SJCRH30 (cell line): ENCODE data around the gene WDR36. TPM values are rescaled to one million over a fixed set of nuclear protein-coding genes. Genes with fewer than 3 reads are reported as not detected.
"Not testable (repeated sequence)": the region's sequence is repeated elsewhere in the genome, so short reads cannot be mapped to it uniquely, and the experiment has no call there.

ENCODE experiments used
- DNase-seq, 2 experiments: peaks; one replicate each; pipeline ENCODE4 v3.0.0-alpha.2; 2015 to 2020
- H3K27ac ChIP-seq: fragments of 250-450 bp; sonication (Bioruptor Pico); 2 replicates; pipeline ENCODE4 v1.5.1; 2020; ENCODE audit warnings: mild to moderate bottlenecking, moderate library complexity
- H3K27me3 ChIP-seq: fragments of 250-450 bp; sonication (Bioruptor Pico); 2 replicates; pipeline ENCODE4 v1.5.1; 2020; ENCODE audit warnings: mild to moderate bottlenecking, moderate library complexity
- H3K36me3 ChIP-seq: fragments of 250-450 bp; sonication (Bioruptor Pico); 2 replicates; pipeline ENCODE4 v1.5.1; 2020; ENCODE audit warnings: mild to moderate bottlenecking, moderate library complexity
- H3K4me1 ChIP-seq: fragments of 250-450 bp; sonication (Bioruptor Pico); 2 replicates; pipeline ENCODE4 v1.5.1; 2020; ENCODE audit warnings: mild to moderate bottlenecking, moderate library complexity
- H3K4me3 ChIP-seq: fragments of 250-450 bp; sonication (Bioruptor Pico); 2 replicates; pipeline ENCODE4 v1.5.1; 2020; ENCODE audit warnings: mild to moderate bottlenecking, moderate library complexity
- H3K9me3 ChIP-seq: fragments of 250-450 bp; sonication (Bioruptor Pico); replicated peaks from 2 replicates; pipeline ENCODE4 v1.5.1; 2020; ENCODE audit warnings: mild to moderate bottlenecking, moderate library complexity
- total RNA-seq: library from RNA; depleted of rRNA; stranded (reverse); fragments of >200 nt; shearing (Covaris generic); gene quantifications from 2 replicates; pipeline ENCODE4 v1.2.3, GENCODE V29; 2014

WDR36 gene
- total RNA-seq, 1 experiment from 2014 or later = 62.9 TPM

DNA sequence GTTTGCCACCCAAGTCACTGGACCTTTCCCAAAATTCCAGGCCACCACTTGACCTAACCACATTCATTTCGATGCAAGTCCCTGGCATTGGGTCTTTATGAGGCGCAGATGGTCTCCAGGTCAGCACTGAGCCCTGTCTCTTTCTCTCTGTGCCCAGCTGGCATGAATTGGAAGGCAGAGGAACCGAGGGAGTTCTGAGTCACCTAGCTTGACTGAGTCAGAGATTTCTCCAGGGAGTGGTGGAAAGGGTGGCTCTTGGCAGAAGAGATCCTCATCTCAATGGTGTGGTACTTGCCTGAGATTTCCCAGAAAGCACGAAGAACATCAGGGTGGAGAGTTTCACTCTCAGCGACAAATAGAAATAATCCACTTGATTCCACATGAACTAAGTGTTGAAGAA lies 43.8 kb downstream of the WDR36 start:
- Histone ChIP-seq H3K27ac (no peak overlapping the region), H3K36me3 (no peaks in the 10 kb centered on the region), H3K4me1 (no peaks in the 10 kb centered on the region), H3K27me3 (no peaks in the 10 kb centered on the region), H3K9me3 (no peaks in the 10 kb centered on the region), H3K4me3 (no peak overlapping the region)
- no peak for DNase-seq

DNA sequence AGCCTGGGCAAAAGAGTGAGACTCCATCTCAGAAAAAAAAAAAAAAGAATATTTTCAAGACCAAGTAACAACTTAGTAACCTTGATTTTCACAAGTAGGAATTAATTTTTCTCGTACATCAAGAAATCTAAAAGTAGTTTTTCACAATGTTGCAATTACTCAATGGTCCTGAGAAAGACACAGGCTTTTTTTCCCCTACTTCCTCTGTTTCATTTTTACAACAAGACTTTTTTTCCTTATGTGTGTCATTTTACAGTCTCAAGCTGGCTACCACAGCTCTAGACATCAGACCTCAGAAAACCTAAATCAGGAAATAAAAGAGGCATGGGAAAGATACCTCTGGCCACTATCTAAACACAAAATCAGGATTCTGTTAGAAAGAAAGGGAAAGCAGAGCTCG lies 45.9 kb downstream of the WDR36 start:
- no peaks in the 10 kb centered on the region for H3K9me3 ChIP-seq
- no peaks in the 10 kb centered on the region for H3K4me1 ChIP-seq
- DNase-seq = no peak
- no peaks in the 10 kb centered on the region for H3K27me3 ChIP-seq
- H3K27ac ChIP-seq = no peak overlapping the region
- H3K36me3 ChIP-seq = no peaks in the 10 kb centered on the region
- H3K4me3 ChIP-seq = no peak overlapping the region

DNA sequence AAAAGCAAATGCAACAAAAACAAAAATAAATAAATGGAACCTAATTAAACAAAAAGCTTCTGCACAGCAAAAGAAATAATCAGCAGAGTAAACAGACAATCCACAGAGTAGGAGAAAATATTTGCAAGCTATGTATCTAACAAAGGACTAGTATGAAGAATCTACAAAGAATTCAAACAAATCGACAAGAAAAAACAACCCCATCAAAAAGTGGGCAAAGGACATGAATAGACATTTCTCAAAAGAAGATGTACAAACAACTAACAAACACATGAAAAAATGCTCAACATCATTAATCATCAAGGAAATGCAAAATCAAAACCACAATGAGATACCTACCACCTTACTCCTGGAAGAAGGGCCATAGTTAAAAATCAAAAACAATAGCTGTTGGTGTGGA lies 49.3 kb downstream of the WDR36 start:
- not testable (repeated sequence) for H3K27ac ChIP-seq, H3K4me1 ChIP-seq, H3K4me3 ChIP-seq, H3K27me3 ChIP-seq, DNase-seq, H3K36me3 ChIP-seq, H3K9me3 ChIP-seq

DNA sequence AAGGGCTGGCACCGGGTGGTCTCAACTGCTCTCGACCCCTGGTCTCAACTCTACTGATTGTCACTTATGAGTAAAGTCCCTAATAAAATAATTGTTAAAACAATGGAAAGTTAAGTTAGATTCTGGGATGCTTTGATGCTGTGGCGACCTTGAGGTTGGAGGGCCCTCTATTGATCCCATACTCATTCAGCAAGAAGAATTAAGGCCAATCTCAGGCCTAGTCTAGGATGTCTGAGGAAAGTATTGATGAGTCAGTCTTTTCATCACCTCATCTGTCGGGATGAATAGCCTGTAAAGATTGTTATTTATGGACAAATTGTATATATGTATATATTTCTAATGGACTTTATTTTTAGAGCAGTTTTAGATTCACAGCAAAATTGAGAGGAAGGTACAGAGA lies 50.8 kb downstream of the WDR36 start:
- Histone ChIP-seq H3K36me3 (no peaks in the 10 kb centered on the region), H3K4me3 (no peak overlapping the region), H3K27ac (no peak overlapping the region), H3K4me1 (peaks cover 7% of the 10 kb centered on the region; the same call in 1 of the 2 replicates), H3K27me3 (no peaks in the 10 kb centered on the region), H3K9me3 (no peaks in the 10 kb centered on the region)
- no peak for DNase-seq

DNA sequence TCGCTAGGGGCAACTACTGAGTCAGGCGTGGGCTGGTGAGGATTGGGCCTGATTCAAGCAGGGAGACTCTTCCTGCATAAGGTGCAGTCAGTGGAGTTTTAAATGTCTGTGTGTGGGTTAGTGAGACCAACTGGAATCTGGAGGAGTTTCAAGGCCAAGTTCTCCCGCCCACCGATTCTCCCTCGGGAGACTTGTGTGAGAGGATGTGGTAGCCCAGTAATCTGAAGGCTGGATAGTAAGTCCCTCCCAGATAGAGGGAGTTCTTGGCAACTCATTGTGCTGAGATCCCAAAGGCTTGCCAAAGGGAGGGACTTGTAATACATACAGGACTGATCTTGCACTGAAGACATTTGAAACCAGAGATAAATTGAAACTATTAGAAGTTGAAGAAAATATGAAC lies 51.8 kb downstream of the WDR36 start:
- Histone ChIP-seq H3K9me3 (no peaks in the 10 kb centered on the region), H3K27me3 (no peaks in the 10 kb centered on the region), H3K36me3 (no peaks in the 10 kb centered on the region), H3K27ac (no peak overlapping the region), H3K4me3 (no peak overlapping the region), H3K4me1 (peaks cover 7% of the 10 kb centered on the region; the same call in 1 of the 2 replicates)
- peak; percentile 71 to 85 for DNase-seq

DNA sequence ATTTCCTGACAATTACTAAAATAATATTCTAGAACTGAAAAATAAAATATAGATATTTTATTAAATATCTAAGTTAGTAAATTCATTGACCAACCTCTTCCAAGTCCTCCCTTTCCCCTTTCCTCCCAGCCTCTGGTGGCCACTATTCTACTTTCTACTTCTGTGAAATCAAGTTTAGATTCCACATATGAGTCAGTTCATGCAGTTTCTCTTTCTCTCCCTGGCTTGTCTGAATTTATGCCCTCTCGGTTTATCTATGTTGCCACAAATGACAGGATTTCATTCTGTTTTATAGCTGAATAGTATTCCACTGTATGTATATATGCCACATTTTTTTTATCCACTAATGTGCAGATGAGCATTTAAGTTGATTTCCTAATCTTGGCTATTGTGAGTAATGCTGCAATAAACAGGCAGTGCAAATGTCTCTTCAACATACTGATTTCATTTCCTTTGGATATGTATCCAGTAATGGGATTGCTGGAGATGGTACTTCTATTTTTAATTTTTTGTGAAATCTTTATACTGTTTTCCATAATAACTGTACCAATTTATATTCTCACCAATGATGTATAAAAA lies 52.3 kb downstream of the WDR36 start:
- Histone ChIP-seq H3K4me3 (no peak overlapping the region), H3K4me1 (peaks cover 7% of the 10 kb centered on the region; the same call in 1 of the 2 replicates), H3K27me3 (no peaks in the 10 kb centered on the region), H3K9me3 (no peaks in the 10 kb centered on the region), H3K27ac (no peak overlapping the region), H3K36me3 (no peaks in the 10 kb centered on the region)
- DNase-seq = no peak

DNA sequence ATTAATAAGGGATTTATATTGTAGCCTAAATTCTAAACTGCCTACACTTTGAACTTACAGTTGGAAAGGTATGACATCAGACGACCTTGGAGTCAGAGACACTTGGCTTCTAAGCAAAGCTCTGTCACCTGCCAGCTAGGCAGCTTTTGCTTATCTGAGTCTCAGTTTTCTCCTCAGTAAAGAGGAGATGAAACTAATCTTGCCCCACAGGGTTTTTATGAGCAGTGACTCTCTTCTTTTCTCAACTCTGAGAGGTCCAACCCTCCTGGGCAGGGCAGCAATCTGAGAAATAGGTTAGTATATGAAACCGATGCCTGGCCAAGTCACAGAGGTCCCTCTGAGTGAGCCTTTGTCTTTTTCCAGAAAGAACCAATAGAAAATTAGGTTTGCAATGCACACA lies 53.9 kb downstream of the WDR36 start:
- Histone ChIP-seq H3K9me3 (no peaks in the 10 kb centered on the region), H3K4me1 (peaks cover 7% of the 10 kb centered on the region; the same call in 1 of the 2 replicates), H3K4me3 (no peak overlapping the region), H3K27me3 (no peaks in the 10 kb centered on the region), H3K36me3 (no peaks in the 10 kb centered on the region), H3K27ac (no peak overlapping the region)
- no peak for DNase-seq

DNA sequence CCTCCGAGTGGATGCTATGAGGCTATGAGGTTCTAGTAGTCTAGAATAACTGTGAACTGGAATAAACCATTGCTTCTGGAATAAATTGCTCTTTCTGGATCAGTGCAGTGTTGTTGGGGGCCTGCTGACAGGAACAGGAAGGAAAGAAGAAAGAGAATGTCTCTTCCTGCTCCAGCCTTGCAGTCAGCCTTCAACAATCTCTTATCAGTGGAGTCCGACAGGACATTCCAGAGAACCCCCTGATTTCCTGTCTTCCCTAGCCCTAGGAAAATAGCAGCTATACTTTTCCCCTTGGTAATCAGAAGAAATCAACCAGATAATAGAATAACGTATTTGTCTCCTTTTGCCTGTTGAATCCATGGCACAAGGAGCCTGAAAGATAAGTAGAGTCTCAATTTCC lies 55.4 kb downstream of the WDR36 start:
- no peaks in the 10 kb centered on the region for H3K9me3 ChIP-seq
- H3K4me1 ChIP-seq = peaks cover 7% of the 10 kb centered on the region; the same call in 1 of the 2 replicates
- no peak overlapping the region for H3K4me3 ChIP-seq
- H3K27me3 ChIP-seq = no peaks in the 10 kb centered on the region
- no peak for DNase-seq
- H3K27ac ChIP-seq = no peak overlapping the region
- H3K36me3 ChIP-seq = no peaks in the 10 kb centered on the region

DNA sequence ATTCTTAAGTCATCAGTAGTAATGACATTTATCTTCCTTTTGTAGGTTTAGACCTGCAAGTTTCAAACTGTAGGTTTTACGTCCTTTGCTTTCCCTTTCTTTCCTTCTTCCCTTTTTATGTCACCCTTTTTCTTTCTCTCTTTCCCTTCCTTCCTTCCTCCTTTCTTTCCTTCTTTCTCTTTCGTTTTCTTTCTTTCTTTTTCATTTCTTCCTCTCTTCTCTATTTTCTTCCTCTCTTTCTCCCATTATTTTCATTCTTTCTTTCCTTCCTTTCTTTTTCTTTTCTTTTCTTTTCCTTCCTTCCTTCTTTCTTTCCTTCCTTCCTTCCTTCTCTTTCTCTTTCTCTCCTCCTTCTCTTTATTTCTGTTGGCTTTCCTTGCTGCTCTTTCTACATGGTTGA lies 59.9 kb downstream of the WDR36 start:
- H3K4me3 ChIP-seq = no peak overlapping the region
- DNase-seq = no peak
- H3K27ac ChIP-seq = no peak overlapping the region
- no peaks in the 10 kb centered on the region for H3K36me3 ChIP-seq
- H3K9me3 ChIP-seq = no peaks in the 10 kb centered on the region
- no peaks in the 10 kb centered on the region for H3K27me3 ChIP-seq
- H3K4me1 ChIP-seq = no peaks in the 10 kb centered on the region

DNA sequence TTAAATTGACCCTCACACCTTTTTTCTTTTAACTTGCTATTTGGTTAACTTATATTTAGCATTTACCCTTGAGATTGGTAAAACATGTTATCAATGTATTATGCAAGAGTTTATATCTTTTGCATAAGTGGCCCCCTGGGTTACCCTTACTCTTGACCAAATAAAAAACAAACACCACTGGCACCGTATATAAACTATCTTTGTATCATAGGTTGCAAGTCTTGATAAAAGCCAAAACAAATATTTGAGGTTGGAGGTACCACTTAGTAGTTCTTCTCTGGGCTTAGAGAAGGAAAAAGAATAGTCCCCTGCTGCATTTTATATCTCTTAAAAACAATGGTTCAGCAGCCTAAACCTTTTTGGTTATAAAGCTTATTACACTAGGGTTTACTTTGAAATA lies 61.3 kb downstream of the WDR36 start:
- no peaks in the 10 kb centered on the region; the same call in 1 of the 2 replicates for H3K4me1 ChIP-seq
- no peak overlapping the region for H3K27ac ChIP-seq
- H3K4me3 ChIP-seq = no peak overlapping the region
- DNase-seq = no peak
- no peaks in the 10 kb centered on the region for H3K9me3 ChIP-seq
- no peaks in the 10 kb centered on the region for H3K27me3 ChIP-seq
- H3K36me3 ChIP-seq = no peaks in the 10 kb centered on the region

DNA sequence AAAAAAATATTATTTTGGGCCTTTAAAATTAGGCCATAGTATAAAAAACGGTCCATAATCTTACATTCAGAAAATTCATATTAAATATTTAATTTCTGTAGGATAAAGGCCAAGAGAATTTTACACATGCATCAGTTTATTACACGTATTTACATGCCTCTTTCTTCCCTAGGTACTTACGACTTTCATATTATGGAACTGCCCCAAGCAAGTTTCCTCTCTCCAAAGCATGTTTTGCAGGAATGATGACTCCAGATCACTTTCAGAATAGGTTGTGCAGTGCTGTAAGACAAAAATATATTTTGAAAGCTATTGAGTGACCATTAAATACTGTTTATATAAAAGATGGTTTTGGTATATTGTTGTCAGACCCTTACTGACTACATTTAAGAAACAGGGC lies 61.8 kb downstream of the WDR36 start:
- Histone ChIP-seq H3K9me3 (no peaks in the 10 kb centered on the region), H3K36me3 (no peaks in the 10 kb centered on the region), H3K4me1 (no peaks in the 10 kb centered on the region; the same call in 1 of the 2 replicates), H3K27me3 (no peaks in the 10 kb centered on the region), H3K4me3 (no peak overlapping the region), H3K27ac (no peak overlapping the region)
- DNase-seq = no peak

DNA sequence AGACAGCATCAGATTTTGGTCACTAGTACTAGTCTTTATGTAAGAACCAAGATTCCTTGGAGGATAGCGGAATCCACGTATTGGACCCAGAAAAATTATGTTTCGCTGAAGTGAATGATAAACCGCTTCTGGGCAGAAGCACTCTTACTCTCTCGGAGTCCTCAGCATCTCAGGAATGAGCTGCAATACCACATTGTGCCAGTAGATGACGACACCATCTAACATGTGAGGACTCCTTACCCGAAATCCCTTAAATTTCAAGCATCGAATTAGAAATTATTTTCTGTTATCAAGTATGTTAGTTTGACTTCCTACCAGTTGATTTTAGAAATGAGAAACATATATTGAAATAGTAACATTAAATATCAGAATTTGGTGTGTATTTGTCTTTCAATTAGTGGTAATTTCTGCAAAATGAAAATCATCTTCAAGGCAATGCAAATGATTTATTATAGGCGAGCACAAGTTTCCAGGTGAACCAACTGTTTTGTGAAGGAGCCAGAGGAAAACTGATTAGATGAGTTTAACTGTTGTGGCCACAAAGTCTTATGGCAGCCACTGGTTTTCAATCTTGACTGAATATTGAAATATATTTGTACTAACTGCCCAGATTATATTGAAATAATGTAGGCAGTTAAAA lies 66.1 kb downstream of the WDR36 start:
- Histone ChIP-seq H3K27ac (no peak overlapping the region), H3K4me1 (no peaks in the 10 kb centered on the region; the same call in 1 of the 2 replicates), H3K4me3 (no peak overlapping the region), H3K27me3 (no peaks in the 10 kb centered on the region), H3K9me3 (no peaks in the 10 kb centered on the region), H3K36me3 (no peaks in the 10 kb centered on the region)
- DNase-seq = peak; percentile 61 to 89

DNA sequence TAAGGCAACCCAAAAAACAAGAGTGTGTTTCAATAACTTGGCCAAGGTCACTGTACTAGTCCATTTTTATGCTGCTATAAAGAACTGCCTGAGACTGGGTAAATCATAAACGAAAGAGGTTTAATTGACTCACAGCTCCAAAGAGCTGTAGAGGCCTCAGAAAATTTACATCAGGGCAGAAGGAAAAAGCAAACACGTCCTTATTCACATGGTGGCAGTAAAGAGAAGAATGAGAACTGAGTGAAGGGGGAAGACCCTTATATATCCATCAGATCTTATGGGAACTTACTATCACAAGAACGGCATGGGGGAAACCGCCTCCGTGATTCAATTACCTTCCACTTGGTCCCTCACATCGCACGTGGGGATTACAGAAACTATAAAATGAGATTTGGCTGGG lies 67.7 kb downstream of the WDR36 start:
- Histone ChIP-seq H3K9me3 (no peaks in the 10 kb centered on the region), H3K36me3 (no peaks in the 10 kb centered on the region)

DNA sequence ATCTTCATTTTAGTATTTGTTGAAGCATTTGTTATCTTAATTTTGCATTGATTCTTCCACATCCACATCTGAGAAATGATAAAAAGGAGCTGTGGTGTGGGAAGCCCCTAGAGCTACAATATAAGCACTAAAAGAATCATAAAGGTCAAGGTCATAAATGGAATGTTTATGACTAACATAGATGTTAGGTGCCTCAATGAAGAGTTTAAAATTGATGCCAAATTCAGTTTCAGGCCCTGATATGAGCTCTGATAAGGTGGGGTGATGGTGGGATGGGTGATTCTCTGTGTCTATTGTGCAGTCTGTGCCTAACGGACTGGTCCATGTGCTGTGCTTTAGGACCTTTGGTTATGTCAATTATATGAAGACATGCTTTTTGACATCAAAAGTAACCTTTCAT lies 70.9 kb downstream of the WDR36 start:
- DNase-seq = no peak
- Histone ChIP-seq H3K4me3 (no peak overlapping the region), H3K36me3 (no peaks in the 10 kb centered on the region), H3K4me1 (peaks cover 13% of the 10 kb centered on the region), H3K27ac (no peak overlapping the region), H3K9me3 (no peaks in the 10 kb centered on the region), H3K27me3 (no peaks in the 10 kb centered on the region)

More for the DNA sequence above, 67.7 kb downstream of the WDR36 start:
- DNase-seq = peak in 1 of 2 experiments; percentile 15
- Histone ChIP-seq H3K27ac (no peak overlapping the region), H3K4me1 (peaks cover 11% of the 10 kb centered on the region), H3K27me3 (no peaks in the 10 kb centered on the region), H3K4me3 (no peak overlapping the region)

DNA sequence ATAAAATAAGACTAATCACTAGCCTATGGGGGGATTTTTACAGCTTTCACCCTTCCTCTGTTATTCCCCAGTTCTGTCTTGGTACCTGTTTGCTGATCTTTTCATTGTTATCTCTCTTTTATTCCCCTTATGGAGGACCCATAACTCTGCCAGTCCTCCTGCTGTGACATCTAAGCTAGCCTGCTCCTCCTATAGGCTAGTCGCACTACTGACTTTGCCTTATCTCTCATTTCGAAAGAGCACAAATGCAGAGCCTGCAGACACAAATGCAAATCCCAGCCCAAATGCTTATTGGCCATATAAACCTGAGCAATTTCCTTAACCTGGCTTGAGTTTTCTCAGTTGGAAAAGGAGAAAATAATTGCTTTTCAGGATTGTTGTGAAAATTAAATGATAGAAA lies 72.9 kb downstream of the WDR36 start:
- Histone ChIP-seq H3K27me3 (no peaks in the 10 kb centered on the region), H3K4me3 (no peak overlapping the region), H3K4me1 (peaks cover 13% of the 10 kb centered on the region), H3K27ac (peak overlapping the region; percentile 47), H3K9me3 (no peaks in the 10 kb centered on the region), H3K36me3 (no peaks in the 10 kb centered on the region)
- peak in 1 of 2 experiments; percentile 6 for DNase-seq

DNA sequence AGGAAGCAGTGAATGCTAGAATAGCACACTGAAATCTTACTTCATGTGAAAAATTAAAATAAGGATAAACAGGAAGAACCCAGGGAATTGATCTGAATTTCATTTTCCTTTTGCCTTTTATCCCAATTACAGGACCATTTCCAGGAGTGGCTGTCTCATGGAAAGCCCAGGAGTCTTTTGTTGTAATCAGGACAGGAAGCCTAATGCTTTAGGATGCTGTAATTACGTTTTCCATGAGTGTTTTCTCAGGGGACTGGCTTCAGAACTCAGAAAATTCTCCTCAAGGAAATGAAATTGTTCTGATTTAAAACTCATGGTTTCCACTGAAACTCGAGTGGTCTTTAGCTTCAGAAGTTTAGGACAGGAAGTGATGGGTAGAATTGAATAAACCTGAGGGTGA lies 75.4 kb downstream of the WDR36 start:
- H3K4me1 ChIP-seq = peaks cover 13% of the 10 kb centered on the region
- no peak for DNase-seq
- H3K27me3 ChIP-seq = no peaks in the 10 kb centered on the region
- H3K27ac ChIP-seq = no peak overlapping the region
- H3K9me3 ChIP-seq = no peaks in the 10 kb centered on the region
- no peaks in the 10 kb centered on the region for H3K36me3 ChIP-seq
- no peak overlapping the region for H3K4me3 ChIP-seq
